Stimulated activated CD4-positive, alpha-beta T cell treated with anti-CD3 and anti-CD28 coated beads, Interleukin-15, amount 100 ng/mL, for 1 hour (primary cell): ENCODE results near the gene UBP1.
"Not testable (repeated sequence)": the region's sequence is repeated elsewhere in the genome, so short reads cannot be mapped to it uniquely, and the experiment has no call there.

Experiments used
- DNase-seq, 2 donors: peaks; one replicate each; pipeline ENCODE4 v3.0.0-alpha.2; 2020; ENCODE audit warnings: low read depth in 1 of 2, low spot score in 1 of 2

The UBP1 gene

GRCh38 chr3:33437556-33438283 is 2.5 kb downstream of the UBP1 start:
- DNase-seq, result no peak

GRCh38 chr3:33433843-33434242 is 6.4 kb downstream of the UBP1 start:
- no peak for DNase-seq

- no peak for DNase-seq
Observed at GRCh38 chr3:33430571-33430970, 9.6 kb downstream of the UBP1 start.

- no peak for DNase-seq
Observed at GRCh38 chr3:33430061-33430460, 10.1 kb downstream of the UBP1 start.

GRCh38 chr3:33429306-33429705 is 10.9 kb downstream of the UBP1 start:
- not testable (repeated sequence) for DNase-seq

- DNase-seq, result no peak
Observed at GRCh38 chr3:33428734-33429133, 11.5 kb downstream of the UBP1 start.

- DNase-seq, result no peak
Observed at GRCh38 chr3:33426630-33427317, 13.4 kb downstream of the UBP1 start.

GRCh38 chr3:33426068-33426467 is 14.1 kb downstream of the UBP1 start:
- no peak for DNase-seq

- no peak for DNase-seq
Observed at GRCh38 chr3:33425453-33425852, 14.8 kb downstream of the UBP1 start.

GRCh38 chr3:33424606-33425452 is 15.4 kb downstream of the UBP1 start:
- no peak for DNase-seq

GRCh38 chr3:33420966-33421365 is 19.2 kb downstream of the UBP1 start:
- DNase-seq, result no peak

GRCh38 chr3:33419948-33420347 is 20.3 kb downstream of the UBP1 start:
- no peak for DNase-seq

- no peak for DNase-seq
Observed at GRCh38 chr3:33417066-33417673, 23.0 kb downstream of the UBP1 start.

- DNase-seq, result not testable (repeated sequence)
Observed at GRCh38 chr3:33410816-33411215, 29.4 kb downstream of the UBP1 start.

- no peak for DNase-seq
Observed at GRCh38 chr3:33403756-33404155, 36.4 kb downstream of the UBP1 start.

GRCh38 chr3:33402936-33403335 is 37.3 kb downstream of the UBP1 start:
- no peak for DNase-seq

- no peak for DNase-seq
Observed at GRCh38 chr3:33401781-33402180, 38.4 kb downstream of the UBP1 start.

- no peak for DNase-seq
Observed at GRCh38 chr3:33398410-33398809, 41.8 kb downstream of the UBP1 start.

GRCh38 chr3:33395900-33396299 is 44.3 kb downstream of the UBP1 start:
- no peak for DNase-seq

- no peak for DNase-seq
Observed at GRCh38 chr3:33394403-33395054, 45.7 kb downstream of the UBP1 start.

GRCh38 chr3:33392703-33393125 is 47.5 kb downstream of the UBP1 start:
- DNase-seq, result no peak
